Upper lobe of left lung (tissue), 6 donors: ENCODE data around the gene LRRC8B. TPM values are rescaled to one million over a fixed set of nuclear protein-coding genes. Genes with fewer than 3 reads are reported as not detected.
A peak's percentile ranks its signal among the peaks of the same experiment; 100 is the strongest.

ENCODE experiments used
- ATAC-seq, 2 donors: fragments of 200-7000 bp; cut with Tn5 transposase; one replicate each; pipeline ENCODE4 v1.9.1; 2022; ENCODE audit warnings: mild to moderate bottlenecking in 2 of 2, moderate library complexity in 2 of 2; ENCODE audit not compliant: low FRiP score in 2 of 2
- DNase-seq, 2 donors: peaks; one replicate each; pipeline ENCODE4 v3.0.0-alpha.2; 2019 to 2020
- H3K27ac ChIP-seq, 4 donors: fragments of 200-600 bp; sonication (generic); one replicate each; pipeline ENCODE4 v1.5.1; 2016 to 2019
- H3K27me3 ChIP-seq, 4 donors: fragments of 200-600 bp; sonication (generic); one replicate each; pipeline ENCODE4 v1.5.1; 2017 to 2019
- H3K36me3 ChIP-seq, 4 donors: fragments of 200-600 bp; sonication (generic); one replicate each; pipeline ENCODE4 v1.5.1; 2016 to 2019
- H3K4me1 ChIP-seq, 4 donors: fragments of 200-600 bp; sonication (generic); one replicate each; pipeline ENCODE4 v1.5.1; 2018 to 2019
- H3K4me3 ChIP-seq, 4 donors: fragments of 200-600 bp; sonication (generic); one replicate each; pipeline ENCODE4 v1.5.1; 2017 to 2019; ENCODE audit warnings: mild to moderate bottlenecking in 2 of 4, moderate library complexity in 1 of 4
- H3K9me3 ChIP-seq, 4 donors: fragments of 200-600 bp; sonication (generic); one replicate each; pipeline ENCODE4 v1.5.1; 2018 to 2019
- CTCF ChIP-seq, 6 experiments: fragments of 450-650 bp in 4 of 6; fragments of 200-600 bp in 2 of 6; sonication (generic) in 2 of 6; IDR thresholded peaks; one replicate each; pipeline ENCODE4 v1.5.1; 2016 to 2019; ENCODE audit warnings: antibody characterized with exemption in 6 of 6
- EP300 ChIP-seq, 4 donors: sonication (generic); formaldehyde crosslinking; IDR thresholded peaks; one replicate each; pipeline ENCODE4 v1.5.1; 2017; ENCODE audit warnings: antibody characterized with exemption in 4 of 4, control low read depth in 2 of 4
- POLR2A ChIP-seq, 4 donors: fragments of 450-650 bp; IDR thresholded peaks; one replicate each; pipeline ENCODE4 v1.5.1; 2016 to 2017; ENCODE audit warnings: antibody characterized with exemption in 4 of 4, mild to moderate bottlenecking in 2 of 4
- POLR2AphosphoS5 ChIP-seq, 2 donors: sonication (generic); formaldehyde crosslinking; IDR thresholded peaks; one replicate each; pipeline ENCODE4 v1.5.1; 2017; ENCODE audit warnings: antibody characterized with exemption in 2 of 2
- WGBS, 2 donors: methylation state at CpG; one replicate each; pipeline ENCODE4 v1.1.5; 2017 to 2018; 5-methylcytosine and 5-hydroxymethylcytosine counted together
- total RNA-seq, 6 donors: library from RNA; depleted of rRNA in 4 of 6; stranded (reverse); fragments of >200 nt in 4 of 6; gene quantifications; one replicate each; pipeline versions ENCODE4 v1.1.0 to v1.2.1, GENCODE V29; 2016 to 2021
- donor health status: DM: no; HTN: no; CAD: no; lungs with moderate emphysema.
- donor health status: DM: no; HTN: yes; CAD: no; lungs with severe emphysema.

Gene LRRC8B
- total RNA-seq, 6 donors from 2014 or later: 7.1 to 20.2 (median 14.8) TPM

GRCh38 chr1:89603651-89604413, 79.2 kb downstream of the LRRC8B start:
- ATAC-seq (no peak), DNase-seq (no peak)
- no peak overlapping the region for H3K27ac ChIP-seq
- TF ChIP-seq POLR2A (IDR thresholded peaks at IDR 0.05) (no peak), POLR2AphosphoS5 (IDR thresholded peaks at IDR 0.05) (no peak), EP300 (IDR thresholded peaks at IDR 0.05) (no peak), CTCF (IDR thresholded peaks at IDR 0.05) (no peak)
- peaks cover under 1 to 23% (median 11%) of the 10 kb centered on the region in 4 donors for H3K4me1 ChIP-seq
- 76 to 85% methylated on average over 3 to 4 of the region's 4 CpGs for WGBS, 2 donors
- H3K27me3 ChIP-seq: no peaks in the 10 kb centered on the region
- H3K4me3 ChIP-seq: no peak overlapping the region
- no peaks in the 10 kb centered on the region for H3K9me3 ChIP-seq
- no peaks in the 10 kb centered on the region for H3K36me3 ChIP-seq

- WGBS, 2 donors: 89 to 93% methylated on average over 3 of the region's 3 CpGs
- DNase-seq (no peak), ATAC-seq (peak in 1 of 2 donors; percentile 37)
- no peaks in the 10 kb centered on the region for H3K9me3 ChIP-seq
- TF ChIP-seq POLR2AphosphoS5 (IDR thresholded peaks at IDR 0.05) (no peak), CTCF (IDR thresholded peaks at IDR 0.05) (no peak), EP300 (IDR thresholded peaks at IDR 0.05) (no peak), POLR2A (IDR thresholded peaks at IDR 0.05) (no peak)
- no peak overlapping the region for H3K4me3 ChIP-seq
- no peaks in the 10 kb centered on the region for H3K36me3 ChIP-seq
- no peaks in the 10 kb centered on the region for H3K27me3 ChIP-seq
- no peak overlapping the region for H3K27ac ChIP-seq
- peaks cover 4 to 28% (median 16%) of the 10 kb centered on the region in 4 donors for H3K4me1 ChIP-seq
Observed at GRCh38 chr1:89604414-89604735, 79.7 kb downstream of the LRRC8B start.

DNA sequence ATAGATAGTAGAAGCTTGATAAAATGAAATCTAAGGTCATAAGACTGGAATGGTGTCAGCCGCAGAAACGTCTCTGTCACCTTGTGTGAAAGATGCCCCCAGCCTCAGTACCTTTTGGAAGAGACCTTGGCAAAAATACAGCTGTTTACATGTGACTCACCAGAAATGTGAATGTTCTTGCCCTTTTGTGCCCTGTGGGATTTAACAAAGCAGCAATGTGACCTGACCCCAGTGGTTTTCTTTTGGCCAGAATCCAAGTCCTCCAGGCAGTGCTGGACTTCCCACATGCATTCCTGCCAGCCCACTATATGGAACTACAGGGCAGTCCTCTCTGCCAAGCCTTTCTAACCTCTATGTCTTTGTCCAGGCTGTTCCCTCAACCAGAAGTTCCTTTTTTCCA, 81.1 kb downstream of the LRRC8B start:
- ATAC-seq: no peak
- Histone ChIP-seq H3K4me3 (no peak overlapping the region), H3K27ac (no peak overlapping the region), H3K27me3 (no peaks in the 10 kb centered on the region), H3K4me1 (peaks cover 4 to 30% (median 20%) of the 10 kb centered on the region in 4 donors), H3K36me3 (no peaks in the 10 kb centered on the region), H3K9me3 (no peaks in the 10 kb centered on the region)
- 82 to 95% methylated on average over 2 of the region's 2 CpGs for WGBS, 2 donors
- no peak for TF ChIP-seq POLR2A (IDR thresholded peaks at IDR 0.05)
- no peak for TF ChIP-seq EP300 (IDR thresholded peaks at IDR 0.05)
- TF ChIP-seq CTCF (IDR thresholded peaks at IDR 0.05): no peak
- no peak for TF ChIP-seq POLR2AphosphoS5 (IDR thresholded peaks at IDR 0.05)
- DNase-seq: no peak

- WGBS, 2 donors: 94 to 96% methylated on average over 3 of the region's 3 CpGs
- Histone ChIP-seq H3K36me3 (no peaks in the 10 kb centered on the region), H3K4me1 (peaks cover 4 to 30% (median 20%) of the 10 kb centered on the region in 4 donors), H3K4me3 (no peak overlapping the region), H3K27me3 (no peaks in the 10 kb centered on the region), H3K9me3 (no peaks in the 10 kb centered on the region), H3K27ac (peak overlapping the region in 1 of 4 donors; percentile 5)
- no peak for TF ChIP-seq EP300 (IDR thresholded peaks at IDR 0.05)
- TF ChIP-seq CTCF (IDR thresholded peaks at IDR 0.05): no peak
- TF ChIP-seq POLR2A (IDR thresholded peaks at IDR 0.05): no peak
- TF ChIP-seq POLR2AphosphoS5 (IDR thresholded peaks at IDR 0.05): no peak
- ATAC-seq (no peak), DNase-seq (no peak)
Observed at GRCh38 chr1:89606227-89606980, 81.8 kb downstream of the LRRC8B start.
